RWPE1 (cell line): ENCODE results near the gene CNTN4.
A peak's percentile ranks its signal among the peaks of the same experiment; 100 is the strongest.

Experiments
- CTCF ChIA-PET: fragments of 350-600 bp; sonication (Branson Sonifier 250); formaldehyde crosslinking; extraction: SDS; loops from one replicate; lab custom pipeline; 2021; lab: Yijun Ruan, JAX
- POLR2A ChIA-PET: fragments of 400-600 bp; formaldehyde crosslinking; extraction: SDS; loops from one replicate; lab custom pipeline; 2020; ENCODE audit warnings: antibody characterized with exemption; ENCODE audit not compliant: low non-redundant PET; lab: Yijun Ruan, JAX
- DNase-seq: peaks from one replicate; pipeline ENCODE4 v3.0.0; 2012; ENCODE audit warnings: low spot score
- H3K27ac ChIP-seq: fragments of 450-650 bp; 2 replicates; pipeline ENCODE4 v1.5.1; 2017
- CTCF ChIP-seq: fragments of 450-650 bp; conservative IDR thresholded peaks from 2 replicates; pipeline ENCODE4 v1.5.1; 2017; ENCODE audit warnings: low read depth, mild to moderate bottlenecking

Gene CNTN4

GRCh38 chr3:3059645-3060044 lies 961.0 kb downstream of the CNTN4 start:
- POLR2A ChIA-PET: no interaction called here
- H3K27ac ChIP-seq: no peak overlapping the region
- CTCF ChIA-PET: no interaction called here
- DNase-seq: no peak
- no peak for TF ChIP-seq CTCF

DNA sequence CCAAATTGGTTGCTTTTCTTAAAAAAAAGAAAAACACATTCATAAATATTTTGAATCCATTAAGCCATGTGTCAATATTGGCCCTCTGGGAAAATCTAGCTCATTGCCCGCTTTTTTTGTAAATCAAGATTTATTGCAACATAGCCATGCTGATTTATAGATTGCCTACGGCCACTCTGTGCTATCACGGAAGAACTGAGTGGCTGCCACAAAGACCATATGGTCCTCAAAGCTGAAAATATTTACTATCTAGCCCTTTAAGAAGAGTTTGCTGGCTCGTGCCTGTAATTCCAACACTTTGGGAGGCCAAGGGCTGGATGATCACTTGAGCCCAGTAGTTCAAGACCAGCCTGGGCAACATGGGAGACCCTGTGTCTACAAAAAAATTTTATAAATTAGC lies 965.6 kb downstream of the CNTN4 start:
- ChIA-PET CTCF (no interaction called here), POLR2A (no interaction called here)
- TF ChIP-seq CTCF: no peak
- H3K27ac ChIP-seq: no peak overlapping the region
- DNase-seq: no peak

DNA sequence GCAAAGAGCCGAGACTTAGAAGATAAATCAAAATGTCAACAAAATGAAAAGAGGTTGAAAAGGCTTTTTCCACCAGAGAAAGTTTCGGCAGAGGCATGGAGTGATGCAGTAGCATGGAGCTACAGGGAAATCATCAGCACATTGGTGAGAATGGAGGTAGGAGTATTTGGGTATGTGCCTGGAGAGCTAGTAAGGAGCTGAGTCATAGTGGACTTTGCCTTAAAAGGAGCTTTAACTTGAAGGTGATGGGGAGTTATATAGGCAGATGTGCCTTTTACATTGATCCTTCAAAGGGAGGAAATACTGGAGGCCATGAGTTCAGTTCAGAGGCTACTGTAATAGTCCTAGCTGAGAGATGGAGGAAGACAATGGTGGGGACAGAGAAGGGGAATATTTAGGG lies 967.2 kb downstream of the CNTN4 start:
- ChIA-PET POLR2A (no interaction called here), CTCF (no interaction called here)
- no peak for TF ChIP-seq CTCF
- no peak for DNase-seq
- no peak overlapping the region for H3K27ac ChIP-seq

DNA sequence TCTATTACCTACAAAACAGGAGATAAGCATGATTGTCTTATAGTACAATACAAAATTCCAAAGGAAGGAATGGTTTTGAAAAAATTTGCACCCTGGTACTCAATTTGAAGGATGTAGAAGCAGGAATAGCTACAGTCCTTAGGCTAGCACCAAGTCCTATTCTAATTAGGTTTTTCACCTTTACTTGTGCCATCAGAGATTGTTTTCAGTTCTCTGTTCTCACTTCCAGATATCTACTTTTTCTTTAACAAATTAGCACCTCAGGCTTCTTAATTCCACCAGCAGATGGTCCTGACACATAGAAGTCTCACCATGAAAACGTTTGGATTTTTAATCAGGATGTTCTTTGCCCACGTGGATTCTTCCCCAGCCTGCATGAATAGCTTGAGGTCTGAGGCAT lies 967.7 kb downstream of the CNTN4 start:
- CTCF ChIA-PET: no interaction called here
- POLR2A ChIA-PET: no interaction called here
- H3K27ac ChIP-seq: no peak overlapping the region
- TF ChIP-seq CTCF: no peak
- DNase-seq: no peak

DNA sequence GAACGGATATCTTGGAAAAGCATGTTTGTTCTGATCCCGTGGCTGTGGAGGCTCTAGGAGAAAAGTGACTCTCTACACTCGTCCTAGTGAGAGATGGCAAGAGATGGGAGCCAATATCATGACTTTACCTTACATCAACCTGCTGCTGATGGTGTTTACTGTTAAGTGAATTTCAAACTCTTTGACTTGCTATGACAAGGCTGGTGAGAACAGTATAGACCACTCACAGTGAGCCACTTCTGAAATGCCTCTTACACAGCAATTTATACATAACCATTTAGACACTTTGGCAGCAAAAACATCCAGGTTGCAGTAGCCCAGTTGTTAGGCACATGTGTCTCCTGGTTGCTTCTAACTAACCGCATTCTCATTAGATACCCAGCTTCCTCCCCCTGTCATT lies 968.2 kb downstream of the CNTN4 start:
- TF ChIP-seq CTCF: no peak
- ChIA-PET CTCF (no interaction called here), POLR2A (no interaction called here)
- DNase-seq: no peak
- H3K27ac ChIP-seq: no peak overlapping the region

GRCh38 chr3:3068358-3068881 lies 969.8 kb downstream of the CNTN4 start:
- ChIA-PET CTCF (interaction anchor here (0.6 kb wide), 1 partner anchor 1762 kb away, joined by 5 read pairs; no protein-coding TSS in a partner anchor), POLR2A (no interaction called here)
- no peak overlapping the region for H3K27ac ChIP-seq
- DNase-seq: peak; percentile 2
- no peak for TF ChIP-seq CTCF

DNA sequence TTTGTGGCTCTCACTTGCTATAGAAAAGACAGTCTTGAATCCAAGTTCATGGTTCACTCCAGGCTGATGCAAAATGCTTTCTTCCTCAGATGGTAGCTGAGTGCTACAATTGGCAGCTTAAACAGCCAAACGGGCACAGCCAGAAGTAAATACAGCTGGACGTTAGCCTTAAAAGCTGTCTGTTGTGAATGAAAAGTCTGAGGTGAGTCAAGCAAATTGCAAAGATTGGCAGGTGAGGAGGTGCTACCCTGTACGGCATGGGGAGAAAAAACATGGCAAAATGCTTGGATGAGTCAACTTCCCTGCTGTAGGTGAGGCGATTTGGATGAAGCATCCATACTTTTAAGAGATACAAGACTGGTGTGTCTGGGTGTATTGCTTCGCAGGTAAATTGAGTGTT lies 971.1 kb downstream of the CNTN4 start:
- peak; percentile 1 for DNase-seq
- H3K27ac ChIP-seq: no peak overlapping the region
- CTCF ChIA-PET: no interaction called here
- TF ChIP-seq CTCF: no peak
- POLR2A ChIA-PET: no interaction called here
